OCI-LY7 (cell line): Measurements from ENCODE around the gene MRPL2.

Experiments used
- EZH2phosphoT487 ChIP-seq: fragments of 200-600 bp; sonication (generic); IDR thresholded peaks from 2 replicates; pipeline ENCODE4 v1.6.1; 2018; ENCODE audit warnings: low read depth, borderline replicate concordance, mild to moderate bottlenecking, mixed run types, antibody characterized with exemption, low read length, moderate library complexity, mixed read lengths
- TF ChIP-seq, protein P1 (sequence below): fragments of 200-600 bp; sonication (generic); conservative IDR thresholded peaks from 2 replicates; pipeline ENCODE4 v1.5.1; 2014; ENCODE audit warnings: mild to moderate bottlenecking, antibody characterized with exemption, low read length, moderate library complexity, mixed read lengths

DNA sequence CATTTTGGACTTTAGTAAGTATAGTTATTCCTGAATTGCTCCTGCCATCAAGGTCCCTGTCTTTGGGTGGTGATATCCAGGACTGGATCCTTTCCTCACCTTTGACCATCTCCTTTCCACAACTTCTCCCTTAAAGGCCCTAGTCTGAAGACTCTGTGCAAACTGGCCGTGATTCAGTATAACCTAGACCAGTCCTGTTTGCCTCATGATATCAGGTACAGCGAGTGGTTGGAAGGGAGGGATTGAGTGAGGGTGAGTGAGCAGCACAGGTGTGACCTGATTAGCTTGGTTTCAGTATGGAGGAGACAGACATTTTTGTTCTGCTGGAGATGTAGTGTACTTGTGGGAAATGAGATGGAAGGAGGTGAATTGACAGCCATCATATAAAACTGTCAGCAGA is 40.1 kb downstream of the MRPL2 start:
- TF ChIP-seq, protein P1, sequence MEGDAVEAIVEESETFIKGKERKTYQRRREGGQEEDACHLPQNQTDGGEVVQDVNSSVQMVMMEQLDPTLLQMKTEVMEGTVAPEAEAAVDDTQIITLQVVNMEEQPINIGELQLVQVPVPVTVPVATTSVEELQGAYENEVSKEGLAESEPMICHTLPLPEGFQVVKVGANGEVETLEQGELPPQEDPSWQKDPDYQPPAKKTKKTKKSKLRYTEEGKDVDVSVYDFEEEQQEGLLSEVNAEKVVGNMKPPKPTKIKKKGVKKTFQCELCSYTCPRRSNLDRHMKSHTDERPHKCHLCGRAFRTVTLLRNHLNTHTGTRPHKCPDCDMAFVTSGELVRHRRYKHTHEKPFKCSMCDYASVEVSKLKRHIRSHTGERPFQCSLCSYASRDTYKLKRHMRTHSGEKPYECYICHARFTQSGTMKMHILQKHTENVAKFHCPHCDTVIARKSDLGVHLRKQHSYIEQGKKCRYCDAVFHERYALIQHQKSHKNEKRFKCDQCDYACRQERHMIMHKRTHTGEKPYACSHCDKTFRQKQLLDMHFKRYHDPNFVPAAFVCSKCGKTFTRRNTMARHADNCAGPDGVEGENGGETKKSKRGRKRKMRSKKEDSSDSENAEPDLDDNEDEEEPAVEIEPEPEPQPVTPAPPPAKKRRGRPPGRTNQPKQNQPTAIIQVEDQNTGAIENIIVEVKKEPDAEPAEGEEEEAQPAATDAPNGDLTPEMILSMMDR = no peak
- TF ChIP-seq EZH2phosphoT487 = no peak
